ENCODE results near the gene RFX1.

Gene RFX1

GRCh38 chr19:13920524-13920923 lies 85.6 kb downstream of the RFX1 start:
- in situ Hi-C loops (cut with HindIII; ENCODE audit: low pct_unique_long_range_greater_than_20kb, low sequenced_read_pairs) = no loop called here
- DNase-seq (ENCODE audit: low read depth in 1 of 2, low spot score in 1 of 2) = no peak
- TF ChIP-seq JUND (IDR thresholded peaks at IDR 0.05; ENCODE audit: low read depth) = no peak

GRCh38 chr19:13918726-13919411 lies 87.3 kb downstream of the RFX1 start:
- no peak for TF ChIP-seq JUND (IDR thresholded peaks at IDR 0.05; ENCODE audit: low read depth)
- no peak for DNase-seq (ENCODE audit: low read depth in 1 of 2, low spot score in 1 of 2)
- in situ Hi-C loops (cut with HindIII; ENCODE audit: low pct_unique_long_range_greater_than_20kb, low sequenced_read_pairs) = no loop called here

GRCh38 chr19:13917888-13918406 lies 88.2 kb downstream of the RFX1 start:
- DNase-seq (ENCODE audit: low read depth in 1 of 2, low spot score in 1 of 2) = no peak
- in situ Hi-C loops (cut with HindIII; ENCODE audit: low pct_unique_long_range_greater_than_20kb, low sequenced_read_pairs) = no loop called here

GRCh38 chr19:13914777-13915176 lies 91.3 kb downstream of the RFX1 start:
- in situ Hi-C loops (cut with HindIII; ENCODE audit: low pct_unique_long_range_greater_than_20kb, low sequenced_read_pairs) = no loop called here
- DNase-seq (ENCODE audit: low read depth in 1 of 2, low spot score in 1 of 2) = no peak
- TF ChIP-seq JUND (IDR thresholded peaks at IDR 0.05; ENCODE audit: low read depth) = no peak

More at GRCh38 chr19:13917888-13918406, 88.2 kb downstream of the RFX1 start:
- no peak for TF ChIP-seq JUND (IDR thresholded peaks at IDR 0.05; ENCODE audit: low read depth)

GRCh38 chr19:13913352-13913751 lies 92.8 kb downstream of the RFX1 start:
- DNase-seq (ENCODE audit: low read depth in 1 of 2, low spot score in 1 of 2) = no peak
- TF ChIP-seq JUND (IDR thresholded peaks at IDR 0.05; ENCODE audit: low read depth) = no peak
- in situ Hi-C loops (cut with HindIII; ENCODE audit: low pct_unique_long_range_greater_than_20kb, low sequenced_read_pairs) = no loop called here

Measured in T47D (cell line).